ENCODE results near the gene OR6T1. TPM values are rescaled to one million over a fixed set of nuclear protein-coding genes. Genes with fewer than 3 reads are reported as not detected.

OR6T1 gene
- total RNA-seq (2014; rRNA removed; shearing (Covaris generic)): not detected in 2 replicates

GRCh38 chr11:123943738-123944137 is at the start of gene OR6T1:
OR6T1 (minus strand) TSS chr11:123943838; CDS start chr11:123943838, 0 bp downstream.
- Histone ChIP-seq H3K4me3 (ENCODE audit: insufficient read depth, low read depth, low read length) (no peak within 1 kb of the TSS), H3K27me3 (ENCODE audit: control insufficient read depth, insufficient read depth, low read length) (no peaks in the 10 kb centered on the region), H3K36me3 (replicated peaks; ENCODE audit: control insufficient read depth, insufficient read depth, low read length) (no peaks in the 10 kb centered on the region)
- DNase-seq: no peak

- Histone ChIP-seq H3K36me3 (replicated peaks; ENCODE audit: control insufficient read depth, insufficient read depth, low read length) (no peaks in the 10 kb centered on the region), H3K27me3 (ENCODE audit: control insufficient read depth, insufficient read depth, low read length) (no peaks in the 10 kb centered on the region), H3K4me3 (ENCODE audit: insufficient read depth, low read depth, low read length) (no peak overlapping the region)
- DNase-seq: no peak
These were observed 35.7 kb upstream of the OR6T1 start for GRCh38 chr11:123979311-123979710.

GRCh38 chr11:123977731-123978347 is 34.2 kb upstream of the OR6T1 start, which contains the start of gene OR10S1:
OR10S1 (minus strand) TSS chr11:123977781; CDS start chr11:123977664, 117 bp downstream.
- DNase-seq: no peak
- Histone ChIP-seq H3K27me3 (ENCODE audit: control insufficient read depth, insufficient read depth, low read length) (no peaks in the 10 kb centered on the region), H3K4me3 (ENCODE audit: insufficient read depth, low read depth, low read length) (no peak within 1 kb of the TSS), H3K36me3 (replicated peaks; ENCODE audit: control insufficient read depth, insufficient read depth, low read length) (no peaks in the 10 kb centered on the region)

- no peaks in the 10 kb centered on the region for H3K27me3 ChIP-seq (ENCODE audit: control insufficient read depth, insufficient read depth, low read length)
- H3K4me3 ChIP-seq (ENCODE audit: insufficient read depth, low read depth, low read length): no peak overlapping the region
- no peaks in the 10 kb centered on the region for H3K36me3 ChIP-seq (replicated peaks; ENCODE audit: control insufficient read depth, insufficient read depth, low read length)
- no peak for DNase-seq
These were observed 33.3 kb upstream of the OR6T1 start for GRCh38 chr11:123976770-123977560.

GRCh38 chr11:123973816-123974215 is 30.2 kb upstream of the OR6T1 start:
- H3K4me3 ChIP-seq (ENCODE audit: insufficient read depth, low read depth, low read length): no peak overlapping the region
- no peaks in the 10 kb centered on the region for H3K36me3 ChIP-seq (replicated peaks; ENCODE audit: control insufficient read depth, insufficient read depth, low read length)
- no peak for DNase-seq
- no peaks in the 10 kb centered on the region for H3K27me3 ChIP-seq (ENCODE audit: control insufficient read depth, insufficient read depth, low read length)

GRCh38 chr11:123956752-123957151 is 13.1 kb upstream of the OR6T1 start:
- Histone ChIP-seq H3K27me3 (ENCODE audit: control insufficient read depth, insufficient read depth, low read length) (no peaks in the 10 kb centered on the region), H3K4me3 (ENCODE audit: insufficient read depth, low read depth, low read length) (no peak overlapping the region), H3K36me3 (replicated peaks; ENCODE audit: control insufficient read depth, insufficient read depth, low read length) (no peaks in the 10 kb centered on the region)
- DNase-seq: no peak

- no peak for DNase-seq
- no peak overlapping the region for H3K4me3 ChIP-seq (ENCODE audit: insufficient read depth, low read depth, low read length)
- no peaks in the 10 kb centered on the region for H3K27me3 ChIP-seq (ENCODE audit: control insufficient read depth, insufficient read depth, low read length)
- H3K36me3 ChIP-seq (replicated peaks; ENCODE audit: control insufficient read depth, insufficient read depth, low read length): no peaks in the 10 kb centered on the region
These were observed 1.5 kb upstream of the OR6T1 start for GRCh38 chr11:123945132-123945531.

- no peaks in the 10 kb centered on the region for H3K27me3 ChIP-seq (ENCODE audit: control insufficient read depth, insufficient read depth, low read length)
- H3K4me3 ChIP-seq (ENCODE audit: insufficient read depth, low read depth, low read length): no peak overlapping the region
- DNase-seq: no peak
- no peaks in the 10 kb centered on the region for H3K36me3 ChIP-seq (replicated peaks; ENCODE audit: control insufficient read depth, insufficient read depth, low read length)
These were observed 1.2 kb downstream of the OR6T1 start for GRCh38 chr11:123942413-123942812.

GRCh38 chr11:123939317-123939716 is 4.3 kb downstream of the OR6T1 start, which contains the start of gene OR4D5:
OR4D5 (plus strand) TSS chr11:123939617; CDS start chr11:123939617, 0 bp downstream.
- no peaks in the 10 kb centered on the region for H3K36me3 ChIP-seq (replicated peaks; ENCODE audit: control insufficient read depth, insufficient read depth, low read length)

GRCh38 chr11:123924027-123924426 is 19.6 kb downstream of the OR6T1 start:
- DNase-seq: no peak
- H3K27me3 ChIP-seq (ENCODE audit: control insufficient read depth, insufficient read depth, low read length): no peaks in the 10 kb centered on the region
- no peak overlapping the region for H3K4me3 ChIP-seq (ENCODE audit: insufficient read depth, low read depth, low read length)
- no peaks in the 10 kb centered on the region for H3K36me3 ChIP-seq (replicated peaks; ENCODE audit: control insufficient read depth, insufficient read depth, low read length)

More at GRCh38 chr11:123939317-123939716, 4.3 kb downstream of the OR6T1 start, which contains the start of gene OR4D5:
- DNase-seq: no peak
- Histone ChIP-seq H3K27me3 (ENCODE audit: control insufficient read depth, insufficient read depth, low read length) (no peaks in the 10 kb centered on the region), H3K4me3 (ENCODE audit: insufficient read depth, low read depth, low read length) (no peak within 1 kb of the TSS)

- Histone ChIP-seq H3K4me3 (ENCODE audit: insufficient read depth, low read depth, low read length) (no peak overlapping the region), H3K27me3 (ENCODE audit: control insufficient read depth, insufficient read depth, low read length) (no peaks in the 10 kb centered on the region), H3K36me3 (replicated peaks; ENCODE audit: control insufficient read depth, insufficient read depth, low read length) (no peaks in the 10 kb centered on the region)
- no peak for DNase-seq
These were observed 22.7 kb downstream of the OR6T1 start for GRCh38 chr11:123920943-123921342.

GRCh38 chr11:123905826-123906225 is 37.8 kb downstream of the OR6T1 start:
- H3K4me3 ChIP-seq (ENCODE audit: insufficient read depth, low read depth, low read length): no peak overlapping the region
- DNase-seq: no peak
- H3K36me3 ChIP-seq (replicated peaks; ENCODE audit: control insufficient read depth, insufficient read depth, low read length): no peaks in the 10 kb centered on the region
- no peaks in the 10 kb centered on the region for H3K27me3 ChIP-seq (ENCODE audit: control insufficient read depth, insufficient read depth, low read length)

GRCh38 chr11:123904932-123905331 is 38.7 kb downstream of the OR6T1 start:
- DNase-seq: no peak
- no peaks in the 10 kb centered on the region for H3K36me3 ChIP-seq (replicated peaks; ENCODE audit: control insufficient read depth, insufficient read depth, low read length)
- H3K27me3 ChIP-seq (ENCODE audit: control insufficient read depth, insufficient read depth, low read length): no peaks in the 10 kb centered on the region
- no peak overlapping the region for H3K4me3 ChIP-seq (ENCODE audit: insufficient read depth, low read depth, low read length)

GRCh38 chr11:123903932-123904331 is 39.7 kb downstream of the OR6T1 start:
- DNase-seq: no peak
- Histone ChIP-seq H3K27me3 (ENCODE audit: control insufficient read depth, insufficient read depth, low read length) (no peaks in the 10 kb centered on the region), H3K4me3 (ENCODE audit: insufficient read depth, low read depth, low read length) (no peak overlapping the region), H3K36me3 (replicated peaks; ENCODE audit: control insufficient read depth, insufficient read depth, low read length) (no peaks in the 10 kb centered on the region)

GRCh38 chr11:123901867-123902266 is 41.8 kb downstream of the OR6T1 start, which contains the start of gene OR8D4:
OR8D4 (plus strand) TSS chr11:123902167; CDS start chr11:123906432, 4,265 bp downstream.
- Histone ChIP-seq H3K27me3 (ENCODE audit: control insufficient read depth, insufficient read depth, low read length) (no peaks in the 10 kb centered on the region), H3K4me3 (ENCODE audit: insufficient read depth, low read depth, low read length) (no peak within 1 kb of the TSS), H3K36me3 (replicated peaks; ENCODE audit: control insufficient read depth, insufficient read depth, low read length) (no peaks in the 10 kb centered on the region)
- DNase-seq: no peak

Measured in H7 (cell line).